IMR-90 (cell line): ENCODE measurements around the gene ACP1. TPM values are rescaled to one million over a fixed set of nuclear protein-coding genes. Genes with fewer than 3 reads are reported as not detected.

Source experiments
- ATAC-seq: fragments of 200-7000 bp; cut with Tn5 transposase; 2 replicates; pipeline ENCODE4 v1.9.1; 2020; ENCODE audit warnings: low read depth, mild to moderate bottlenecking, moderate library complexity
- BruUV-seq: library from RNA; stranded (reverse); fragments of 400-500 nt; replicated peaks from 2 replicates; lab custom pipeline; 2021; lab: Mats Ljungman, UMichigan
- CTCF ChIA-PET: fragments of 300-600 bp; formaldehyde crosslinking; extraction: SDS; loops from one replicate; lab custom pipeline; 2021; ENCODE audit warnings: antibody characterized with exemption; lab: Yijun Ruan, JAX
- POLR2A ChIA-PET: fragments of 300-600 bp; sonication (Branson Sonifier 250); formaldehyde crosslinking; loops from one replicate; lab custom pipeline; 2022; ENCODE audit warnings: antibody characterized with exemption; ENCODE audit not compliant: unreplicated experiment; lab: Charles Lee
- DNase-seq: peaks from one replicate; pipeline ENCODE4 v3.0.0; 2013
- H2AFZ ChIP-seq: replicated peaks from 2 replicates; pipeline ENCODE3; 2013; ENCODE audit warnings: low read length, mild to moderate bottlenecking; ENCODE audit not compliant: poor library complexity
- H2AK5ac ChIP-seq: 2 replicates; pipeline ENCODE4 v1.6.1; 2013; ENCODE audit warnings: low read depth, low read length, inconsistent platforms
- H2AK9ac ChIP-seq: replicated peaks from 2 replicates; pipeline ENCODE3; 2013; ENCODE audit warnings: mild to moderate bottlenecking, low read depth, low read length, moderate library complexity; ENCODE audit not compliant: poor library complexity
- H2BK120ac ChIP-seq: 2 replicates; pipeline ENCODE4 v1.6.1; 2013; ENCODE audit warnings: low read depth, low read length, inconsistent platforms
- H2BK15ac ChIP-seq: 3 replicates; pipeline ENCODE4 v1.6.1; 2013; ENCODE audit warnings: low read depth, low read length, inconsistent platforms
- H2BK20ac ChIP-seq: 2 replicates; pipeline ENCODE4 v1.6.1; 2013; ENCODE audit warnings: low read depth, mild to moderate bottlenecking, inconsistent platforms, low read length, moderate library complexity
- H2BK5ac ChIP-seq: 2 replicates; pipeline ENCODE4 v1.6.1; 2013; ENCODE audit warnings: mild to moderate bottlenecking, low read depth, low read length, inconsistent platforms; ENCODE audit not compliant: poor library complexity, severe bottlenecking
- H3K14ac ChIP-seq: replicated peaks from 2 replicates; pipeline ENCODE4 v1.6.1; 2013; ENCODE audit warnings: low read depth, low read length, inconsistent platforms
- H3K18ac ChIP-seq: 2 replicates; pipeline ENCODE4 v1.6.1; 2013; ENCODE audit warnings: low read depth, low read length, control low read depth
- H3K23ac ChIP-seq: 2 replicates; pipeline ENCODE4 v1.6.1; 2013; ENCODE audit warnings: low read depth, low read length, inconsistent platforms
- H3K27ac ChIP-seq: 2 replicates; pipeline ENCODE4 v1.5.1; 2013; ENCODE audit warnings: mild to moderate bottlenecking, control low read depth, low read length; ENCODE audit not compliant: insufficient read depth
- H3K27me3 ChIP-seq: 2 replicates; pipeline ENCODE4 v1.6.1; 2013; ENCODE audit warnings: low read length; ENCODE audit not compliant: control insufficient read depth, insufficient read depth
- H3K36me3 ChIP-seq: 2 replicates; pipeline ENCODE4 v1.6.1; 2013; ENCODE audit warnings: low read length, mixed read lengths; ENCODE audit not compliant: control insufficient read depth, insufficient read depth
- H3K4ac ChIP-seq: 2 replicates; pipeline ENCODE4 v1.6.1; 2013; ENCODE audit warnings: low read depth, low read length, inconsistent platforms
- H3K4me1 ChIP-seq: 2 replicates; pipeline ENCODE4 v1.6.1; 2013; ENCODE audit warnings: low read length, mixed read lengths; ENCODE audit not compliant: control insufficient read depth, insufficient read depth
- H3K4me2 ChIP-seq: 2 replicates; pipeline ENCODE4 v1.6.1; 2013; ENCODE audit warnings: low read depth, mild to moderate bottlenecking, control low read depth, low read length, moderate library complexity
- H3K4me3 ChIP-seq: 2 replicates; pipeline ENCODE4 v1.5.1; 2013; ENCODE audit warnings: low read depth, mild to moderate bottlenecking, control low read depth, low read length, moderate library complexity; ENCODE audit not compliant: insufficient read depth
- H3K56ac ChIP-seq: 2 replicates; pipeline ENCODE4 v1.6.1; 2013; ENCODE audit warnings: low read length, inconsistent platforms; ENCODE audit not compliant: insufficient read depth; ENCODE audit errors: extremely low read depth
- H3K79me1 ChIP-seq, 2 experiments: 2 replicates each; pipeline ENCODE4 v1.6.1; 2013; ENCODE audit warnings: low read length in 2 of 2, inconsistent platforms in 1 of 2, low read depth in 1 of 2
- H3K9ac ChIP-seq: 2 replicates; pipeline ENCODE4 v1.6.1; 2013; ENCODE audit warnings: low read depth, low read length, control low read depth
- H3K9me1 ChIP-seq: 2 replicates; pipeline ENCODE4 v1.6.1; 2013; ENCODE audit warnings: low read length, inconsistent platforms; ENCODE audit not compliant: insufficient read depth
- H3K9me3 ChIP-seq: 2 replicates; pipeline ENCODE4 v1.6.1; 2013; ENCODE audit warnings: low read length; ENCODE audit not compliant: control insufficient read depth, insufficient read depth
- H4K20me1 ChIP-seq: 2 replicates; pipeline ENCODE4 v1.6.1; 2013; ENCODE audit warnings: low read length, inconsistent platforms; ENCODE audit not compliant: insufficient read depth
- H4K5ac ChIP-seq: 2 replicates; pipeline ENCODE4 v1.6.1; 2013; ENCODE audit warnings: mild to moderate bottlenecking, low read depth, low read length, control low read depth
- H4K8ac ChIP-seq, 2 experiments: 2 replicates each; pipeline ENCODE4 v1.6.1; 2013; ENCODE audit warnings: low read depth in 2 of 2, low read length in 2 of 2, control low read depth in 1 of 2, inconsistent platforms in 1 of 2
- H4K91ac ChIP-seq: 2 replicates; pipeline ENCODE4 v1.6.1; 2013; ENCODE audit warnings: low read depth, low read length, inconsistent platforms; ENCODE audit not compliant: insufficient read depth
- BHLHE40 ChIP-seq: fragments of 150-350 bp; IDR thresholded peaks from 2 replicates; pipeline ENCODE4 v1.6.1; 2016; ENCODE audit warnings: mild to moderate bottlenecking, low read depth, low read length
- CEBPB ChIP-seq: IDR thresholded peaks from 2 replicates; pipeline ENCODE4 v1.6.1; 2012; ENCODE audit warnings: low read depth, low read length, improper control_type of control experiment
- CHD1 ChIP-seq: IDR thresholded peaks from 2 replicates; pipeline ENCODE4 v1.6.1; 2012; ENCODE audit warnings: low read depth, low read length, improper control_type of control experiment
- CTCF ChIP-seq: conservative IDR thresholded peaks from 2 replicates; pipeline ENCODE4 v1.5.1; 2012; ENCODE audit warnings: mild to moderate bottlenecking, low read depth, low read length, improper control_type of control experiment
- FOS ChIP-seq: fragments of 150-350 bp; IDR thresholded peaks from 2 replicates; pipeline ENCODE4 v1.6.1; 2016; ENCODE audit warnings: low read depth, low read length
- MAFK ChIP-seq: IDR thresholded peaks from 2 replicates; pipeline ENCODE4 v1.6.1; 2012; ENCODE audit warnings: low read depth, low read length, improper control_type of control experiment
- MAZ ChIP-seq: IDR thresholded peaks from 2 replicates; pipeline ENCODE4 v1.6.1; 2012; ENCODE audit warnings: low read depth, mild to moderate bottlenecking, low read length, improper control_type of control experiment, moderate library complexity, borderline replicate concordance
- MXI1 ChIP-seq: IDR thresholded peaks from 2 replicates; pipeline ENCODE4 v1.6.1; 2012; ENCODE audit warnings: low read depth, mild to moderate bottlenecking, low read length, moderate library complexity, borderline replicate concordance
- NFE2L2 ChIP-seq: fragments of 150-350 bp; IDR thresholded peaks from 2 replicates; pipeline ENCODE4 v1.6.1; 2016; ENCODE audit warnings: low read depth, mild to moderate bottlenecking, low read length
- POLR2A ChIP-seq: IDR thresholded peaks from 2 replicates; pipeline ENCODE4 v1.6.1; 2012; ENCODE audit warnings: mild to moderate bottlenecking, low read depth, low read length
- RAD21 ChIP-seq: IDR thresholded peaks from 2 replicates; pipeline ENCODE4 v1.6.1; 2012; ENCODE audit warnings: low read length, improper control_type of control experiment
- RCOR1 ChIP-seq: IDR thresholded peaks from 2 replicates; pipeline ENCODE4 v1.6.1; 2012; ENCODE audit warnings: mild to moderate bottlenecking, low read length, improper control_type of control experiment; ENCODE audit not compliant: insufficient replicate concordance
- RFX5 ChIP-seq: IDR thresholded peaks from 2 replicates; pipeline ENCODE4 v1.8.0; 2012; ENCODE audit warnings: low read depth, mild to moderate bottlenecking, low read length, moderate library complexity
- SMC3 ChIP-seq: fragments of 150-350 bp; IDR thresholded peaks from 2 replicates; pipeline ENCODE4 v1.6.1; 2016; ENCODE audit warnings: low read depth, mild to moderate bottlenecking, antibody characterized with exemption, low read length, moderate library complexity
- USF2 ChIP-seq: fragments of 150-350 bp; IDR thresholded peaks from 2 replicates; pipeline ENCODE4 v1.6.1; 2017; ENCODE audit warnings: mild to moderate bottlenecking, antibody characterized with exemption, low read length, low read depth
- WGBS, 2 experiments: methylation state at CpG; one replicate each; pipeline versions ENCODE4 v1.1.5 to v1.1.7; 2013; ENCODE audit warnings: missing lambda C conversion rate in 2 of 2; ENCODE audit not compliant: insufficient read length in 1 of 2; ENCODE audit errors: extremely low coverage in 2 of 2; 5-methylcytosine and 5-hydroxymethylcytosine counted together
- dilution Hi-C: fragments of 300-500 bp; cut with HindIII; formaldehyde crosslinking; loops from one replicate; pipeline ENCODE4 v1.14.3; 2018; ENCODE audit warnings: low sequenced_read_pairs; ENCODE audit not compliant: unreplicated experiment
- in situ Hi-C: fragments of 300-500 bp; cut with MboI; formaldehyde crosslinking; loops from 3 replicates; pipeline ENCODE4 v1.14.3; 2019; ENCODE audit warnings: low sequenced_read_pairs, inconsistent platforms, mixed read lengths
- intact Hi-C: fragments of 100-400 bp; cut with micrococcal nuclease; formaldehyde crosslinking; loops from 2 replicates; pipeline ENCODE4 v1.10.0; 2022
- polyA plus RNA-seq, 3 experiments: library from polyadenylated mRNA; depleted of rRNA; stranded (reverse); fragments of >200 nt; gene quantifications; 2 replicates each; pipeline ENCODE4 v1.2.3, GENCODE V29; 2012; ENCODE audit warnings: low replicate concordance in 1 of 3
- total RNA-seq: library from RNA; depleted of rRNA; stranded (reverse); fragments of >200 nt; gene quantifications from 2 replicates; pipeline ENCODE4 v1.2.3, GENCODE V29; 2012
- TF ChIP-seq, protein P1 (sequence below): fragments of 150-350 bp; IDR thresholded peaks from 2 replicates; pipeline ENCODE4 v1.6.1; 2016; ENCODE audit warnings: low read depth, mild to moderate bottlenecking, low read length, moderate library complexity, borderline replicate concordance

The ACP1 gene
- total and polyA plus RNA-seq, 2 of the 4 experiments (the other 2 are of a cell fraction): 85.7 to 104 TPM

DNA sequence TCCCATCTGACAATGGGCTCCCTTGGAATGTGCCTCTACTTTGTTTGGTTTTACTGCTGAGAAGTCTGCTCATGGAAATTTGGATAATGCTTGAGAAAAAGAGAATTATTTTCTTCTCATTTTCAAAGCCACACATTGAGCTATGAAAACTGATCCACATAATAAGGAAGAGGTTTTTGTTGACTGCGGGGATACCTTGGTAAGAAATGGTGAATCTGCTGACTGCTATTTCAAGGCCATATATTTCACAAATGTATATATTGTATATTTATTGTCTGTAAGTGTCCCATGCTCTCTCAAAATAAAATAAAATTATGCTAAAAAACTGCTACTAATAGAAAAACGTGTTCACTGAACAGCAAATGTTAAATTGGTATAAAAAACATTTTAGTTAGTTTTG, 16.0 kb upstream of the ACP1 start:
- Histone ChIP-seq H2AFZ (no peak overlapping the region), H4K8ac (no peak overlapping the region), H3K27ac (no peak overlapping the region), H4K20me1 (no peaks in the 10 kb centered on the region), H3K9me3 (no peaks in the 10 kb centered on the region), H3K56ac (no peak overlapping the region), H3K9ac (no peak overlapping the region), H3K23ac (no peak overlapping the region), H2AK5ac (no peak overlapping the region), H3K36me3 (peaks cover 22% of the 10 kb centered on the region), H2BK20ac (no peak overlapping the region), H3K4me1 (no peaks in the 10 kb centered on the region; the same call in 1 of the 2 replicates), H3K14ac (no peak overlapping the region), H4K91ac (no peak overlapping the region), H3K18ac (no peak overlapping the region), H3K4me3 (no peak overlapping the region), H2BK120ac (no peak overlapping the region), H2BK15ac (no peak overlapping the region), H3K79me1 (no peaks in the 10 kb centered on the region), H2BK5ac (no peak overlapping the region), H2AK9ac (no peak overlapping the region), H3K4ac (no peak overlapping the region), H4K5ac (no peak overlapping the region), H3K4me2 (no peak overlapping the region), H3K9me1 (0 out of 2 replicates have a peak, but pooled peaks cover 3% of the 10 kb centered on the region), H3K27me3 (no peaks in the 10 kb centered on the region)
- ChIA-PET POLR2A (no interaction called here), CTCF (no interaction called here)
- DNase-seq (no peak), ATAC-seq (no peak)
- TF ChIP-seq CTCF (no peak), POLR2A (no peak), RFX5 (no peak), RCOR1 (no peak), RAD21 (no peak), MAFK (no peak), SMC3 (no peak), CHD1 (no peak), NFE2L2 (no peak), BHLHE40 (no peak), MXI1 (no peak), MAZ (no peak), FOS (no peak), USF2 (no peak), CEBPB (no peak)
- TF ChIP-seq, protein P1, sequence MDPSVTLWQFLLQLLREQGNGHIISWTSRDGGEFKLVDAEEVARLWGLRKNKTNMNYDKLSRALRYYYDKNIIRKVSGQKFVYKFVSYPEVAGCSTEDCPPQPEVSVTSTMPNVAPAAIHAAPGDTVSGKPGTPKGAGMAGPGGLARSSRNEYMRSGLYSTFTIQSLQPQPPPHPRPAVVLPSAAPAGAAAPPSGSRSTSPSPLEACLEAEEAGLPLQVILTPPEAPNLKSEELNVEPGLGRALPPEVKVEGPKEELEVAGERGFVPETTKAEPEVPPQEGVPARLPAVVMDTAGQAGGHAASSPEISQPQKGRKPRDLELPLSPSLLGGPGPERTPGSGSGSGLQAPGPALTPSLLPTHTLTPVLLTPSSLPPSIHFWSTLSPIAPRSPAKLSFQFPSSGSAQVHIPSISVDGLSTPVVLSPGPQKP: no peak
- BruUV-seq: no TSS peak
- in situ Hi-C loops: loop anchor here (10.0 kb wide), 2 partner anchors 416 to 1296 kb away; no protein-coding TSS in a partner anchor
- dilution Hi-C loops: no loop called here
- intact Hi-C loops: no loop called here
- no CpG with 5 or more reads among the region's 2 CpGs for WGBS, 2 experiments
